ENCODE results near the gene NAT14. TPM values are rescaled to one million over a fixed set of nuclear protein-coding genes. Genes with fewer than 3 reads are reported as not detected.

NAT14 gene
- total RNA-seq, 4 donors from 2014 or later = 0.40 to 2.5 (median 1.1) TPM

DNA sequence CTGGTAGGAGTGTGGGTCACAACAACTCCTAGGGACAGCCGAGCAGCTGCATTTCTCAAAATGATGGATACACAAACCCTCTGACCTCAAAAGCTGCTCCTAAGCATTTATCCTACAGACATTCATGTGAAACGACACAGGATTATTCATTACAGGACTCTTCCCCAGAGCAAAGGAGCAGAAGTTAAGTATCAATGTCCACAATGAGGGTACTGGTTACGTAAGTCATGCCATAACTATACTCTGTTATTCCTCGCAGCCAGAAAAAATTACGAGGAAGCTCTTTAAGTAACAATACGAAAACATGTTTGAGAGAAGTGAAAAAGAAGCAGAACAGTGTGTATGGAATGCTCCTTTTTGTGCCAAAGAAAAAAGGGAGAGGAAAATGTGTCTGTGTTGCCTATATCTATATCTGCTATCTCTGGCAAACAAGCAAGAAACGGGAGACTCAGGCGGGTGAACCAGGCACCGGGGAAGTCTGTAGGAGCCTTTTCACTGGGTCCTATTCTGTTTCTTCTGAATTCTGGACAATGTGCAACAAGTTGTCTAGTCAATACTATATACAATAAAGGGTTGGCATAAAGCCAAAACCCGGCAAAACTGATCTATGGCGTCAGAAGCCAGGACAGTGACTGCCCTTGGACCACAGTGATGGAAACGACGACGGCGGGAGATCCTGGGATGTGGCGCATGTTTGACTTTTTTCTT lies 24.9 kb upstream of the NAT14 start:
- peaks cover 12 to 13% of the 10 kb centered on the region in 2 donors for H3K4me1 ChIP-seq
- H3K36me3 ChIP-seq = no peaks in the 10 kb centered on the region
- H3K27me3 ChIP-seq = no peaks in the 10 kb centered on the region
- no peaks in the 10 kb centered on the region for H3K9me3 ChIP-seq
- peak overlapping the region; percentile 89 to 97 (median 94) for H3K27ac ChIP-seq
- intact Hi-C loops (cut with DNase I; ENCODE audit: low total_unique reads) = loop anchor here (2.0 to 5.0 kb wide), 2 partner anchors 53 to 75 kb away; partner anchors contain the start of genes RPL28, TMEM238 and UBE2S
- TF ChIP-seq, protein P1, sequence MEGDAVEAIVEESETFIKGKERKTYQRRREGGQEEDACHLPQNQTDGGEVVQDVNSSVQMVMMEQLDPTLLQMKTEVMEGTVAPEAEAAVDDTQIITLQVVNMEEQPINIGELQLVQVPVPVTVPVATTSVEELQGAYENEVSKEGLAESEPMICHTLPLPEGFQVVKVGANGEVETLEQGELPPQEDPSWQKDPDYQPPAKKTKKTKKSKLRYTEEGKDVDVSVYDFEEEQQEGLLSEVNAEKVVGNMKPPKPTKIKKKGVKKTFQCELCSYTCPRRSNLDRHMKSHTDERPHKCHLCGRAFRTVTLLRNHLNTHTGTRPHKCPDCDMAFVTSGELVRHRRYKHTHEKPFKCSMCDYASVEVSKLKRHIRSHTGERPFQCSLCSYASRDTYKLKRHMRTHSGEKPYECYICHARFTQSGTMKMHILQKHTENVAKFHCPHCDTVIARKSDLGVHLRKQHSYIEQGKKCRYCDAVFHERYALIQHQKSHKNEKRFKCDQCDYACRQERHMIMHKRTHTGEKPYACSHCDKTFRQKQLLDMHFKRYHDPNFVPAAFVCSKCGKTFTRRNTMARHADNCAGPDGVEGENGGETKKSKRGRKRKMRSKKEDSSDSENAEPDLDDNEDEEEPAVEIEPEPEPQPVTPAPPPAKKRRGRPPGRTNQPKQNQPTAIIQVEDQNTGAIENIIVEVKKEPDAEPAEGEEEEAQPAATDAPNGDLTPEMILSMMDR (IDR thresholded peaks at IDR 0.05 in 4 of 5, conservative IDR thresholded peaks at IDR 0.05 in 1 of 5) = no peak
- peak overlapping the region; percentile 72 to 94 (median 86) for H3K4me3 ChIP-seq
- in situ Hi-C loops (cut with MboI; ENCODE audit: low sequenced_read_pairs in 4 of 4) = no loop called here
- DNase-seq (no peak), ATAC-seq (no peak)

DNA sequence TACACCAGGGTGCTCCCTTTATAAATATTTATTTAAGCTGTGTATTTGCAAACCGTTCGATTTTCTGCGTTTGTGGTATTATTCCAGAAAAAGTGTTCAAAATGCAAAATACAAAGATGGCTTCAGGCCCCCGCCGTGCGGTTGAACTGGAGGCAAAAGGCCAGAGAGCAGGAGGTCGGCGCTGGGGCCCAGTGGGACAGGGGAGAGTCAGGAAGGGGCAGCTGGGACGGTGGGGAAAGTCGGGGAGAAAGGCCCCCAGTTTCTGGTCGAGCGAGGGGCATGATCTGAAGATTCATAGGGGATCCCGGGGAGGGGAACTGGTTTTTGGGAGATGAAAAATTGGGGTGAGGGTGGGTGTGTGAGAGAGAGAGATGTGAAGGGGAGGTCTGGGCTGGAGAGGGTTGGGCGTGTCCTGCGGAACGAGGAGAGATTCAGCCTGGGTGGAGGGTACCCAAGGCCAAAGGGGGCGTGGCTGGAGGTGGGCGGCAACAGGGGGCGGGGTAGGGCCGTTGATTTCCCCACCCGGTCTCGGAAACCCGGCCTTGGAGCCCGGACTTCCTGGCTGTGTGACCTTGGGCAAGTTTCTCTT lies 24.2 kb upstream of the NAT14 start:
- H3K27ac ChIP-seq = peak overlapping the region; percentile 89 to 97 (median 94)
- intact Hi-C loops (cut with DNase I; ENCODE audit: low total_unique reads) = loop anchor here (1.0 to 5.0 kb wide), 4 partner anchors 16 to 121 kb away; partner anchors contain the start of genes KMT5C, RPL28, TMEM238 and UBE2S
- no peaks in the 10 kb centered on the region for H3K27me3 ChIP-seq
- H3K36me3 ChIP-seq = no peaks in the 10 kb centered on the region
- peak; percentile 71 to 78 for DNase-seq
- peaks cover 12 to 13% of the 10 kb centered on the region in 2 donors for H3K4me1 ChIP-seq
- peak overlapping the region; percentile 72 to 94 (median 86) for H3K4me3 ChIP-seq
- ATAC-seq = peak; percentile 40 to 54
- in situ Hi-C loops (cut with MboI; ENCODE audit: low sequenced_read_pairs in 4 of 4) = no loop called here
- TF ChIP-seq, protein P1 (IDR thresholded peaks at IDR 0.05 in 4 of 5, conservative IDR thresholded peaks at IDR 0.05 in 1 of 5) = no peak
- no peak for TF ChIP-seq POLR2A (IDR thresholded peaks at IDR 0.05)
- H3K9me3 ChIP-seq = no peaks in the 10 kb centered on the region

DNA sequence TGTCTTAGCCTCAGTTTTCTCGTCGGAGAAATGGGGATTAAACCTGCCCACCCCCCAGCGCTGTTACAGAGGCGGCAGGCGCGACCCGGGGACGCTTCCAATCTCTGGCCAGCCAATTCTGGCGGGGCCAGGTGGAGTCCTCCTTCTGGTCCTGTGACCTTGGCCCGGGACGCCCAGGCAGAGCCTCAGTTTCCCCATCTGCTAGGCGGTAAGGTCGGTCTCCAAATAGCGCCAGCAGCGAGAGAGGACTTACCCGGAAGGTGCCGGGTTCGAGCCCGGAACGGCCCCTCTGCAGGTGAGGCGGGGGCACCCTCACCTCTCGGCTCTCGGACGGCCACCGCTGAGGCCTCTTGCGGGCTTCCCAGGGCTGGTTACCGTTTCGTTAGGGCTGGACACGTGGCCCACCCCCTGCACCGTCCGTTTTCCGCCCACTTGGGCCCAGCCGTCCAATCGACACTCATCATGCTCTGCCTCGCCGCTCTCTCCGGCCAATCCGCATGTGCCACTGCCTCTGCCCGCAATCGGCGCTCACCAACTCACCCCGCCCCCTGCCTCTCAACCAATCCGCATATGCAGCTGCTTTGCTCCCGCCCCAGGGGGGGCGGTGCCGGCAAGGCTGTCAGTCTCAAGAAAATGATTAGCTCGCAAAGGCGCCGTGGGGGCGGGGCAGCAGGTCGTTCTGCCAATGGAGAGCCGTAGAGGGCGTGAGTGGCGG lies 23.6 kb upstream of the NAT14 start, which contains the start of gene ISOC2:
TSS of gene ISOC2 (minus strand) at position 384 of the 715 bp plus-strand sequence. CDS start 5,156 bp downstream, outside the sequence.
- Histone ChIP-seq H3K4me1 (peaks cover 12 to 13% of the 10 kb centered on the region in 2 donors), H3K27me3 (no peaks in the 10 kb centered on the region), H3K36me3 (no peaks in the 10 kb centered on the region), H3K4me3 (peak within 1 kb of the TSS; percentile 76 to 94 (median 86)), H3K27ac (peak within 1 kb of the TSS; percentile 89 to 97 (median 94)), H3K9me3 (no peaks in the 10 kb centered on the region)
- peak; percentile 96 to 97 for ATAC-seq
- TF ChIP-seq, protein P1 (IDR thresholded peaks at IDR 0.05 in 4 of 5, conservative IDR thresholded peaks at IDR 0.05 in 1 of 5) = no peak
- peak; percentile 77 to 82 for TF ChIP-seq POLR2A (IDR thresholded peaks at IDR 0.05)
- in situ Hi-C loops (cut with MboI; ENCODE audit: low sequenced_read_pairs in 4 of 4) = no loop called here
- DNase-seq = peak; percentile 100
- intact Hi-C loops (cut with DNase I; ENCODE audit: low total_unique reads) = loop anchor here (1.0 to 5.0 kb wide), 4 partner anchors 15 to 122 kb away; partner anchors contain the start of genes KMT5C, RPL28, TMEM238 and UBE2S

DNA sequence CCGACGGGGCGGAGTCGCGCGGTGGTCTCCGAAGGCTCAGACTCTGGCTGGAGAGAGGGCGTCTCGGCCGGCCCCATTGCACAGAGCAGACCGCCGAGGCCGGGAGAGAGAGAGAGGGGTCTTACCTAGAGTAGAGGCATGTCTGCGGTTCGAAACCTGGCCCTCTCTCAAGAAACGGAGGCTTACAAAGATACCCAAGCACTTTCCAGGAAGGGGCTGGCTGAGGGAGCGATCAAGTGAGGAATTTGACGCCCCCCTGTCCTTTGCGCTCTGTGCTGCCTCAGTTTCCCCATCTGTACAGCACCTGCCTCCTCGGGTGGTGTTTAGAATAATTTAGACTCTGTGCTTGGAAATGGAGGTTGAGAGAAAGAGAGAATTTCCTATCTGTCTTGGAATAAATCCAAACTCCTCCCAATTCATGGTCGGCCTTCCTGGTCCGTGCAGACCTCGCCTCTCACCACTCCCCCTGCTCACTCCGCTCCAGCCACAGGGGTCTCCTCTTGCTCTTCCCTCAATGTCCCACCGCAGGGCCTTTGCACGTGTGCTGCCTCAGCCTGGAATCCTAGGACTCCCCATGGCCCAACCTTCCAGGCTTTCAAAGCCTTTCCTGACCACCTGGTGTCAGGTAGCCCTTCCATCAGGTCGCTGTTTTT lies 22.9 kb upstream of the NAT14 start:
- H3K4me3 ChIP-seq = peak overlapping the region; percentile 76 to 87 (median 81)
- peaks cover 12 to 13% of the 10 kb centered on the region in 2 donors for H3K4me1 ChIP-seq
- no peaks in the 10 kb centered on the region for H3K36me3 ChIP-seq
- peak in 1 of 2 donors; percentile 0 for ATAC-seq
- H3K27ac ChIP-seq = peak overlapping the region; percentile 89 to 97 (median 89)
- in situ Hi-C loops (cut with MboI; ENCODE audit: low sequenced_read_pairs in 4 of 4) (no loop called here), intact Hi-C loops (cut with DNase I; ENCODE audit: low total_unique reads) (loop anchor here (1.0 to 5.0 kb wide), 4 partner anchors 14 to 123 kb away; partner anchors contain the start of genes KMT5C, RPL28, TMEM238 and UBE2S)
- H3K9me3 ChIP-seq = no peaks in the 10 kb centered on the region
- no peak for DNase-seq
- TF ChIP-seq POLR2A (IDR thresholded peaks at IDR 0.05) = no peak
- TF ChIP-seq, protein P1 (IDR thresholded peaks at IDR 0.05 in 4 of 5, conservative IDR thresholded peaks at IDR 0.05 in 1 of 5) = no peak
- H3K27me3 ChIP-seq = no peaks in the 10 kb centered on the region
